ENCODE results near the gene HLA-DPB1. TPM values are rescaled to one million over a fixed set of nuclear protein-coding genes. Genes with fewer than 3 reads are reported as not detected.
A peak's percentile ranks its signal among the peaks of the same experiment; 100 is the strongest.

The HLA-DPB1 gene
- total RNA-seq, 4 donors from 2014 or later, result 9.5 to 104 (median 19.7) TPM

DNA sequence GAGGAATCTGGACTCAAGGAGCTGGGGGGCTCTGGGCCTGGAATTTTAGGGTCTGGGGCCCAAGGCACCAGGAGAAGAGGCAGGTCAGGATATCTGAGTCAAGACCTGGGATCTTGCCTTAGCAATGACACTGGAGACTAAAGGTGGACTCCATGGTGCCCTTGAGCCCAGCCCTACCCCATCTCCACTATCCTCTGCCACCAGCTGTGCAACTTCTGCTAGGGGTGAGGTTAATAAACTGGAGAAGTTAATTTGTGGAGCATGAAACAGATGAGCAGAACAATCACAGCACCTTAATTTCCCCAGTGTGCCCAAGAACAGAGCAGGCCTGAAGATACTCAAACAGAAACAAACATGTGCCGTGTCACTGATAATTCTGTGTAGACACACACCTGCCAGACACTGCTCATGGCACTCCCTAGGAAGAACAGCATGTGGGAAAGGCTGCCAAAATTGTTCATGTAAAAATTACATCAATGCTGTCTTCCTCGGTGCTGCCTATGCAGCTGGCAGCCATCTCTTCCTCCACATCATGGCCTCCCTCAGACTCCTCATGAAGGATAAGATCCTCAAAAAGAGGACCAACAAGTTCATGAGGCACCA, 3.2 kb downstream of the HLA-DPB1 start:
- Histone ChIP-seq H3K27ac (peak overlapping the region in 2 of 4 donors; percentile 8 to 90), H3K4me1 (peaks cover 0 to 6% (median 0%) of the 10 kb centered on the region in 4 donors), H3K27me3 (no peaks in the 10 kb centered on the region), H3K9me3 (no peaks in the 10 kb centered on the region), H3K36me3 (no peaks in the 10 kb centered on the region), H3K4me3 (no peak overlapping the region)
- DNase-seq, result no peak
- TF ChIP-seq POLR2A (IDR thresholded peaks at IDR 0.05), result no peak
- TF ChIP-seq, protein P1, sequence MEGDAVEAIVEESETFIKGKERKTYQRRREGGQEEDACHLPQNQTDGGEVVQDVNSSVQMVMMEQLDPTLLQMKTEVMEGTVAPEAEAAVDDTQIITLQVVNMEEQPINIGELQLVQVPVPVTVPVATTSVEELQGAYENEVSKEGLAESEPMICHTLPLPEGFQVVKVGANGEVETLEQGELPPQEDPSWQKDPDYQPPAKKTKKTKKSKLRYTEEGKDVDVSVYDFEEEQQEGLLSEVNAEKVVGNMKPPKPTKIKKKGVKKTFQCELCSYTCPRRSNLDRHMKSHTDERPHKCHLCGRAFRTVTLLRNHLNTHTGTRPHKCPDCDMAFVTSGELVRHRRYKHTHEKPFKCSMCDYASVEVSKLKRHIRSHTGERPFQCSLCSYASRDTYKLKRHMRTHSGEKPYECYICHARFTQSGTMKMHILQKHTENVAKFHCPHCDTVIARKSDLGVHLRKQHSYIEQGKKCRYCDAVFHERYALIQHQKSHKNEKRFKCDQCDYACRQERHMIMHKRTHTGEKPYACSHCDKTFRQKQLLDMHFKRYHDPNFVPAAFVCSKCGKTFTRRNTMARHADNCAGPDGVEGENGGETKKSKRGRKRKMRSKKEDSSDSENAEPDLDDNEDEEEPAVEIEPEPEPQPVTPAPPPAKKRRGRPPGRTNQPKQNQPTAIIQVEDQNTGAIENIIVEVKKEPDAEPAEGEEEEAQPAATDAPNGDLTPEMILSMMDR (IDR thresholded peaks at IDR 0.05), result no peak

DNA sequence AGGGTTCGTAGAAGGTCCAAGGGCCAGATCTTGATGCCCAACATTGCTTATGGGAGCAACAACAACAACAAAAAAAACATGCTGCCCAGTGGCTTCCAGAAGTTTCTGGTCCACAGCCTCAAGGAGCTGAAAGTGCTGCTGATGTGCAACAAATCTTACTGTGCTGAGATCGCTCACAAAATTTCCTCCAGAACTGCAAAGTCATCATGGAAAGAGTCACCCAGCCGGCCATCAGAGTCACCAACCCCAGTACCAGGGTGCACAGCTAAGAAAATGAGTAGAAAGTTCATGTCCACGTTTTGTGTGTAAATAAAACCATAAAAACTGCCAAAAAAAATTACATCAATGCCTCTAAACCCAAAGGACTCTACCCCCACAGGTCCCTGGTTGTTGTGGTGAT, 3.8 kb downstream of the HLA-DPB1 start:
- H3K9me3 ChIP-seq, result no peaks in the 10 kb centered on the region
- H3K27me3 ChIP-seq, result no peaks in the 10 kb centered on the region
- DNase-seq, result no peak
- TF ChIP-seq, protein P1 (IDR thresholded peaks at IDR 0.05), result no peak
- no peak for TF ChIP-seq POLR2A (IDR thresholded peaks at IDR 0.05)
- no peaks in the 10 kb centered on the region for H3K36me3 ChIP-seq
- no peak overlapping the region for H3K4me3 ChIP-seq
- peak overlapping the region in 1 of 4 donors; percentile 90 for H3K27ac ChIP-seq
- H3K4me1 ChIP-seq, result peaks cover 0 to 6% (median 0%) of the 10 kb centered on the region in 4 donors

- peak overlapping the region; percentile 24 to 51 (median 46) for H3K4me3 ChIP-seq
- H3K27ac ChIP-seq, result peak overlapping the region; percentile 65 to 90 (median 80)
- DNase-seq, result peak in 2 of 3 donors; percentile 68 to 80
- peaks cover 0 to 6% (median 0%) of the 10 kb centered on the region in 4 donors for H3K4me1 ChIP-seq
- H3K27me3 ChIP-seq, result no peaks in the 10 kb centered on the region
- H3K36me3 ChIP-seq, result peaks cover 0 to 6% (median 0%) of the 10 kb centered on the region in 3 donors
- H3K9me3 ChIP-seq, result no peaks in the 10 kb centered on the region
- TF ChIP-seq, protein P1 (IDR thresholded peaks at IDR 0.05), result no peak
- TF ChIP-seq POLR2A (IDR thresholded peaks at IDR 0.05), result no peak
Measured at GRCh38 chr6:33080127-33081089, 4.6 kb downstream of the HLA-DPB1 start.

GRCh38 chr6:33081098-33081824, 5.5 kb downstream of the HLA-DPB1 start:
- no peak for DNase-seq
- H3K27ac ChIP-seq, result peak overlapping the region; percentile 65 to 90 (median 80)
- no peaks in the 10 kb centered on the region for H3K9me3 ChIP-seq
- H3K4me3 ChIP-seq, result peak overlapping the region; percentile 24 to 51 (median 46)
- H3K36me3 ChIP-seq, result peaks cover 0 to 12% (median 0%) of the 10 kb centered on the region in 3 donors
- peaks cover 0 to 6% (median 0%) of the 10 kb centered on the region in 4 donors for H3K4me1 ChIP-seq
- no peaks in the 10 kb centered on the region for H3K27me3 ChIP-seq
- no peak for TF ChIP-seq POLR2A (IDR thresholded peaks at IDR 0.05)
- TF ChIP-seq, protein P1 (IDR thresholded peaks at IDR 0.05), result no peak

GRCh38 chr6:33082702-33083101, 6.9 kb downstream of the HLA-DPB1 start:
- no peak overlapping the region for H3K27ac ChIP-seq

More at GRCh38 chr6:33082702-33083101, 6.9 kb downstream of the HLA-DPB1 start:
- no peak for TF ChIP-seq POLR2A (IDR thresholded peaks at IDR 0.05)
- TF ChIP-seq, protein P1 (IDR thresholded peaks at IDR 0.05), result peak; percentile 27 to 91 (median 56)
- peaks cover 0 to 6% (median 0%) of the 10 kb centered on the region in 4 donors for H3K4me1 ChIP-seq
- H3K9me3 ChIP-seq, result no peaks in the 10 kb centered on the region
- DNase-seq, result peak in 1 of 3 donors; percentile 78
- H3K4me3 ChIP-seq, result no peak overlapping the region
- no peaks in the 10 kb centered on the region for H3K27me3 ChIP-seq
- H3K36me3 ChIP-seq, result peaks cover 0 to 12% (median 0%) of the 10 kb centered on the region in 3 donors
